ENCODE results near the gene OR8B12.
"Not testable (repeated sequence)": the region's sequence is repeated elsewhere in the genome, so short reads cannot be mapped to it uniquely, and the experiment has no call there.

The OR8B12 gene

GRCh38 chr11:124519850-124520549 lies 23.5 kb downstream of the OR8B12 start:
- DNase-seq (ENCODE audit: low read depth) = no peak

DNA sequence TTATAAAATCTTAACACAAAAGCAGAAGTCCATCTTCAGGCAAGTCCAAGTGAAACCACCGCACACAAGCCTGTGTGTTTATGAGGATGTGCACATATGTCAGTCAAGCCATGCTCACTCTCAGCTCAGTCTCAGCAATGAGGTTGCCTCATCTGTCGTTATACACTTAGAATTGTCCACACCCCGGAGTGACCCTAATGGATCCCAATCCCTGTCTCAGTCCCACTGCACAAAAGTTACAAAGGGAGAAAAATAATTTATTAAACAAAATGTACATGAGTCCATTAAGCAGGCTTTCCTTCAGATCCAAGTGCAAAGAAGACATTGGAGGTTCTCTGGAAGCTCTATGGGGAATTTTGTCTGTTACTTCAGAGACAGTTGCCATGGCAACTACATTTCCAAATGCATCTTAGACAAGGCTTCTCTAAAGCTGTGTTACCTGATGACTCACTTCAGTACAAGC lies 24.4 kb downstream of the OR8B12 start:
- peak; percentile 44 for DNase-seq (ENCODE audit: low read depth)

GRCh38 chr11:124517314-124517713 lies 26.1 kb downstream of the OR8B12 start:
- no peak for DNase-seq (ENCODE audit: low read depth)

GRCh38 chr11:124514675-124515074 lies 28.8 kb downstream of the OR8B12 start:
- not testable (repeated sequence) for DNase-seq (ENCODE audit: low read depth)

- DNase-seq (ENCODE audit: low read depth) = no peak
Measured at GRCh38 chr11:124514131-124514530, 29.3 kb downstream of the OR8B12 start.

DNA sequence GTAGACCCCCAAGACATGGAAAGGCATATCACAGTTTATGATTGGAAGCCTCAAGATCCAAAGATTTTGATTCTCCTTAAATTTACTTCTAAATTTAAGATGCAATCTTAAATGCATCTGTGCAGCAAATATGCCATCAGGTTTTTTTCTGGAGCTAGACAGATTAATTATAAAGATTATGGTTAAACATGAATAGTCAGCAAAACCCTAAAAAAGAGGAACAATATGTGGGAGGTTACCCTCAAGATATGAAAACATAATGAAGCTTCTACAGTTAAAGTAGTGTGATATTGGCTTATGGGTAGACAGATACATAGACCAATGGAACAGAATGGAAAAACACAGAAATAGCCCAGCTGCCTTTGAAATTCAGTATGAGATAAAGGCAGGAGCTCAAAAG lies 31.7 kb downstream of the OR8B12 start:
- DNase-seq (ENCODE audit: low read depth) = no peak

DNA sequence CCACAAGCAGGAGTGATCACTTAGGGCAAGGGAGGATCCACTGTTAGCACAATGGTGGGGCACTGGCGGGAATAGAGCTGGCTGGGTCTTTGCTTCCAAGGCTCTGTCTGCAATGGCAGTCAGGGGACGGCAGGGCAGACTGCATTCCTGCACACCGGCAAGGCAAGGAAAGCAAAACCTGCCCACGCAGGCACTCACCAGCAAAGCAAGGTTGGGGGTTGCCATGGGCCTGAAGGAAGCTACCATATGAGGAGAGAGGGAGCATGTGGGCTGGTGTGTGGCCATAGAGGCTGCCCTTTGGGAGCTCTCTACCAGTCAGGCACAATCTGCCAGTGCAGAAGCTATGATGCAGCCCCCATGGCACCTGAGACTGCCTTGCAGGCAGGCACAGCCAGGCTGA lies 33.2 kb downstream of the OR8B12 start:
- no peak for DNase-seq (ENCODE audit: low read depth)

DNA sequence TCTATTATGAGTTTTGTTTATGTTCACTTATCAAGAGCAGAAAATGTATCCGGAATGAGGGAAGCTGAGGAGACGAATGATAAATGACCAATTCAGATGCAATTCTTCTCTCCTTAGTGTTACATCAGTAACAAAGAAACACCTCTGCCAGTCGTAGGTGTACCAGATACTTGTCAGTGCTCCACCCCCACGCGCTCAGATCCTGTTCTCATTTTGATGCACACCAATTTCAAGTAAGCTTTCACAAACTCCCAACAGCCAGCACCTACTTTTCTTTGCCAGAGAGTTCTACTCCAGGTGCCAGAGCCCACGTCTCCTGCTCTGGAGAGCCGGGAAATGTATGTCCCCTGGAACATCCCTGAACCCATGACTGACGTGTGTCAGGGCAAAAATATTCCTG lies 43.7 kb downstream of the OR8B12 start:
- no peak for DNase-seq (ENCODE audit: low read depth)

- DNase-seq (ENCODE audit: low read depth) = no peak
Measured at GRCh38 chr11:124493016-124493655, 50.3 kb downstream of the OR8B12 start.
